HG03135 (cell line): ENCODE data around the gene S100A16.

Experiments
- ATAC-seq: cut with Tn5 transposase; IDR thresholded peaks from one replicate; pipeline ENCODE4 v1.9.1; 2021; ENCODE audit warnings: mild to moderate bottlenecking, moderate library complexity; ENCODE audit not compliant: unreplicated experiment

S100A16 gene

GRCh38 chr1:153638261-153638660 lies 25.3 kb upstream of the S100A16 start:
- no peak for ATAC-seq

DNA sequence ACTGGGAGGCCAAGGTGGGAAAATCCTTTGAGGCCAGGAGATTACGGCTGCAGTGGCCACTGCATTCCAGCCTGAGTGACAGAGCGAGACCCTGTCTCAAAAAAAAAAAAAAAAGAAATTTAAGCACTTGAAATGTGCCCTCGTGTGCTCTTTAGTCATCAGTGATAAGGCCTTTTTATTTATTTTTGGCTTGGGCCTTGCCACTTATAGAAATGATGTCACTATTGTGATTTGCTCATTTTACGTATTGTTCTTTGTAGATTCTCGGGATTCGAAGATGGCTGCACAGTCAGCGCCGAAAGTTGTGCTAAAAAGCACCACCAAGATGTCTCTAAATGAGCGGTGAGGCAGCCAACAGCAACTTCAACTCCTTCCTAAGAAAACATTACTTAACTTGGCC lies 23.4 kb upstream of the S100A16 start:
- no peak for ATAC-seq

GRCh38 chr1:153635872-153636271 lies 22.9 kb upstream of the S100A16 start:
- no peak for ATAC-seq

- ATAC-seq: peak; percentile 92
These were observed 21.1 kb upstream of the S100A16 start, which contains the start of gene CHTOP for GRCh38 chr1:153633754-153634665. Gene CHTOP (plus strand): TSS chr1:153634066. CDS start chr1:153636589, 2,523 bp downstream.

DNA sequence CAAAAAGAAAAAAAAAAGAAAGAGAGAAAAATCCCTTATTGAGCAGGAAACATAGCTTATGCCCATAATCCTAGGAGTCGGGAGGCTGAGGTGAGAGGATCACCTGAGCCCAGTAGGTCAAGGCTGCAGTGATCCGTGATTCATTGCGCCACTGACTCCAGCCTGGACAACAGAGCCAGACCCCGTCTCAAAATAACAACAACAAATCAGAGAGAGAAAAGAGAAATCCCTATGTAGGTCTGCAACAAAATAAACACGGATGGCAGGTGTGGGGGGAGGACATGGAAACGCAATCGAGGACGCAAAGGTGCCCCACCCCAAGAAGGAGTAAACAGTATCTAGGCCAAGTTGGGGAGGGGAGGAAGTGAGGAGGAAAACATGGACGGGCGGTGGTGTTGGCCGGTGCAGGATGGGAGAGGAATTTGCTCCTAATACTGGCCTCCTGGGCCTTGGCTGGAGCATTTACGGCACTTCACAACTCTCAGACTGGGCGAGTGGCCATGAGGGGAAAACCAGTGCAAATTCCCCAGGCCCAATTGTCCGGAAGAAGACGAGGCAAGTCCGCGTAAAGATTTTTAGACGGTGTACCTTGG lies 20.3 kb upstream of the S100A16 start:
- ATAC-seq: no peak

GRCh38 chr1:153631047-153632022 lies 18.4 kb upstream of the S100A16 start:
- no peak for ATAC-seq

- no peak for ATAC-seq
These were observed 17.4 kb upstream of the S100A16 start for GRCh38 chr1:153630384-153630783.

- no peak for ATAC-seq
These were observed 17.0 kb upstream of the S100A16 start for GRCh38 chr1:153629971-153630370.

DNA sequence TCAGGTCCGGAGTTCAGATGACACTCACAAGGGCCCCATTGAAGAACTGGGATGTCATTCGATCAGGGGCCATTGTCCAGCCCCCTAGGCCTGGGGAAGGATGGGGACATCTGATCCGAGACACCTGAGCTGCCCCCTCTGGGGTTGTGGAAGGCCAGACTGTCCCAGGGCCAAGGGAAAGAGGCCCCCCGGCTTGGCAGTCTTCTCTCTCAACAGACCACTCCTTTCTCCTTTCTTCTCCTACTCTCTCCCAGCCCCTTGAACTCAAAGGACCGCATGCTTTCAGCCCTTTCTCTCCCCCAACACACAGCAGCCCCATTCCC lies 16.4 kb upstream of the S100A16 start:
- ATAC-seq: no peak

- no peak for ATAC-seq
These were observed 15.9 kb upstream of the S100A16 start for GRCh38 chr1:153628638-153629342.

- no peak for ATAC-seq
These were observed 15.0 kb upstream of the S100A16 start, which contains the start of gene S100A1 for GRCh38 chr1:153627715-153628626. Gene S100A1 (plus strand): TSS chr1:153628434. CDS start chr1:153630522, 2,088 bp downstream.

DNA sequence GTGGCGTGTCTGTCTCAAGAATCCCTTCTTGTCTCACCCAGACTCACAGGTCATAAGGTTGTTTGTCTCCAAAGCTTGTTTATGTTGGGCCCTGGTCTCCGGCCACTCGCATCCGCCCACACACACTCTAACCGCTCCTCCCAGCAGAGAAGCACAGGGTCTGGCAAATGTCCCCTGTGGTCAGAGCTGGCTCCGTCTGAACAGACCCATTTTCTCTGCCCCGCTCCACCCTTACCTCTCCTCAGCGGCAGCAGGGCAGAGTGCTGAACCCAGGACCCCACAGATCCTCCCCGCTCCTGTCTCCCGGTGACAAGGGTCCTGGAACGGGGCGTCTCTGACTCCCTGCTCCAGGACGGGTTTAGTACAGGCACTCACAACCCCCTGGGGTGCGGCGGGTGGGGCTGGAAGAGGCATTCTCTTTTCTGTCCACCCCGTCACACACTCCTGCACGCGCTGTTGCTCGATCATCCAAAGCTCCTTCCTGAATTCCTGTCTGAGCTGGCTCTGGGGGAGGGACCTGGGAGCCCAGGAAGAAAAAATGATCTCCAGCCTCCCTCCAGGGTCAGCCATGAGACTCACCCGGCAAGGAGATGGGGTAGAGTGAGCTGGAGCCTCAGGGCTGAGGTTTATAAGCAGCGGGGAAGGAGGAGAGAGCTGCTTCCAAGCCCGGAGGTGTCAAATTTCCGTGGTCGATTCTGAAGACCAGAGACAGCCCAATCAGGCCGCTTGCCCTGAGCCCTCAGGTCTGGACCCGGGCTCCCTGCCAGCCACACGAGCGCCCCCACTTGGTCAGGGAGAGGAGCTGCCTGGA lies 14.2 kb upstream of the S100A16 start, which contains the start of gene S100A13:
TSS of gene S100A13 (minus strand) at position 602 of the 811 bp plus-strand sequence. CDS start 1,033 bp downstream, outside the sequence.
- no peak for ATAC-seq

DNA sequence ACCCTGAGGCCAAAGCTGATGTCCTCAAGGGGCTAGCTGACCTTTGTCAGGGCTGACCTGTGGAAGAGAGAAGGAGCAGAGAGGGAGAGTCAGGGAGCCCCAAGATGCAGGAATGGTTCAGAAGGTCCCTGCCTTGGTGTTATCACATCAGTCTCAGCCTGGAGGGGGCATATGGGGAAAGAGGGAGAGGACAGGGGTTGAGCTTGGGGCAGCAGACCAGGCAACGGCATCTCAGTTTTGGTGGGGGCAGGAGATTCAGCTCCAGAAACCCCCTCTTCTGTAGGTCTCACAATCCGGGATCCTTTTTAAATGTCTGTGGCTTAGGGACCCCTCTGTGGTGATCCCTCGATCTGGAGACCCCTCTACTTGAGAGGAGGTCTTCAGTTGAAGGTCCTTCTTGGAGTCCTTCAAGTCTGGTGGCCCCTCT lies 13.6 kb upstream of the S100A16 start:
- no peak for ATAC-seq

DNA sequence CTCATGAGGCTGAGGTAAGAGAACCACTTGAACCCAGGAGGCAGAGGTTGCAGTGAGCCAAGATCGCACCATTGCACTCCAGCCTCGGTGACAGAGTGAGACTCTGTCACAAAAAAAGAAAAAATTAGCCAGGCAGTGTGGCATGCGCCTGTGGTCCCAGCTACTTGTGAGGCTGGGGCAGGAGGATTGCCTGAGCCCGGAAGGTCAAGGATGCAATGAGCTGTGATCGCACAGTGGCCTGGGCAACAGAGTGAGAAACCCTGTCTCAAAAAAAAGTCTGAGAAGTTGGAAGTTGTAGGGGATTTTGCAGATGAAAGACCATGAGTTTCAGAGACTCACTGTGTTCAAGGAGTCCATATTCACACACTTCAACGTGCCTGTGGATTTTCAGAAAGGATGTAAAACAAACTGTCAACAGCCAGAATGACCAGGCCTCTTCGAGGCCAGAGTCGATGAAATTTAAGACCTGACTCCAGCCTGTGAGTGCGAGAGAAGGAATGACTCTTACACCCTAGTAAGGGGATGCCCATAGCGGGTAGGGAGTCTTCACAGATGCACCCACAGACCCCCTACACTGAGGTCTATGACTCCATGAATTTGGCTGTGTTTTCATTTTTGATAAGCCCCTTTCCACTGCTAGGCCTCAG lies 12.2 kb upstream of the S100A16 start:
- ATAC-seq: no peak

GRCh38 chr1:153623101-153623500 lies 10.2 kb upstream of the S100A16 start:
- no peak for ATAC-seq

DNA sequence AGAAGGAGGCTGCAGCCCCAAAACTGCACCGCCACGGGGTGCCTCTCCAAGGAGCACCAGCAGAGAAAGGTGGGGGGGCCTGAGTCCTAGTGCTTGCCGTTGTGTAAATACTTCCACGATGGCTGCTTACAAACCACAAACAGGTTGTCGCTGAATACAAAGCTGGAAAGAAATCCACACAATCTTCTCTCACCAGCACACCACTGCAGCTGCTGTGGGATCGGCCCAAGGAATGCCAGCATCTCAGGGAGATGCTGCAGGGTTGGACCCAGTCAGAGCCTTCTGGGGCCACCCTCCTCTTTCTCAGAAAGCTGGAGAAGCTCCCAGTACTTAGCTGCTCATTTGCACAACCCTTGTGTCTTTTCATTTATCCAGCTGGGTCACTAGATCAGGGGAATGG lies 6.2 kb upstream of the S100A16 start:
- ATAC-seq: no peak

DNA sequence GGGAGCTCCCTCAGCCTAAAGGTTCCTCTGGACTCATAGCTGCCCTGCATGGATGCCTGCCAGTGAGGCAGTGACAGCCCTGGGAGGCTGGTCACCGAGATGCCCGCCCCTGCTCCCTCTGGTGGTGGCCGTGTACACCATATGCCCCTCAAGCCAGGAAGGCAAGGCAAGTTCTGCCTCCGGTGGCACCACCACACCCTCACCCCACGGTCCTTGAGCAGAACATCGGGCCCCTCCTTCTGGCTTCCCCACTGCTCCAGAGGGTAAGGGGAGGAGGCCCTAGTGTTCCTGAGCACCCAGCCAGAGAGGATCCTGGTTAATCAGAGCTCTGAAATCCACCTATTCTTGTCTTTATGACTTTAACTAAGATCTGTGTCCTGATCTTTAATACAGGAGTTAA lies 4.7 kb upstream of the S100A16 start:
- ATAC-seq: peak; percentile 73

- no peak for ATAC-seq
These were observed 4.0 kb upstream of the S100A16 start for GRCh38 chr1:153616917-153617311.
